HCT116 (cell line): Measurements from ENCODE around the gene SMCO4. TPM values are rescaled to one million over a fixed set of nuclear protein-coding genes. Genes with fewer than 3 reads are reported as not detected.

Source experiments
- ATAC-seq: fragments of 200-7000 bp; cut with Tn5 transposase; 2 replicates; pipeline ENCODE4 v1.9.1; 2020; ENCODE audit warnings: mild to moderate bottlenecking, moderate library complexity
- BruUV-seq: library from RNA; stranded (reverse); fragments of 400-500 nt; replicated peaks from 2 replicates; lab custom pipeline; 2021; lab: Mats Ljungman, UMichigan
- CTCF ChIA-PET: fragments of 300-600 bp; sonication (Branson Sonifier 250); formaldehyde crosslinking; loops from one replicate; lab custom pipeline; 2021; ENCODE audit warnings: antibody characterized with exemption; lab: Charles Lee
- POLR2A ChIA-PET: fragments of 300-600, 350-600 bp; sonication (Branson Sonifier 250); formaldehyde crosslinking; loops from one replicate; lab custom pipeline; 2021; ENCODE audit warnings: antibody characterized with exemption; lab: Charles Lee
- RAD21 ChIA-PET, 2 experiments: fragments of 300-600 bp; sonication (Branson Sonifier 250); formaldehyde crosslinking; loops; one replicate each; lab custom pipeline; 2023; ENCODE audit warnings: low total read pairs in 2 of 2; ENCODE audit not compliant: uncharacterized antibody in 2 of 2, unreplicated experiment in 2 of 2, low non-redundant PET in 1 of 2; lab: Charles Lee
- DNase-seq: peaks from one replicate; pipeline ENCODE4 v3.0.0-alpha.2; 2010; ENCODE audit warnings: low read depth, low spot score
- H2AFZ ChIP-seq: fragments of 200-600 bp; shearing (Covaris generic), sonication (generic); 2 replicates; pipeline ENCODE4 v1.6.1; 2017; ENCODE audit warnings: low read depth, mixed run types, mixed read lengths, antibody characterized with exemption, low read length; ENCODE audit not compliant: poor library complexity, severe bottlenecking
- H3K27ac ChIP-seq: 2 replicates; pipeline ENCODE4 v1.5.1; 2012; ENCODE audit warnings: low read depth, low read length
- H3K27me3 ChIP-seq: fragments of 200-600 bp; sonication (generic); 2 replicates; pipeline ENCODE4 v1.6.1; 2016; ENCODE audit warnings: mixed run types, low read length, mixed read lengths; ENCODE audit not compliant: insufficient read depth
- H3K36me3 ChIP-seq, 2 experiments: fragments of 200-500 bp in 1 of 2; fragments of 200-600 bp in 1 of 2; sonication (Bioruptor generic) in 1 of 2; sonication (generic) in 1 of 2; 2 replicates each; pipeline versions ENCODE4 v1.5.1 to v1.6.1; 2014 to 2016; ENCODE audit warnings: low read length in 2 of 2, inconsistent platforms in 1 of 2, mixed read lengths in 1 of 2, mixed run types in 1 of 2; ENCODE audit not compliant: insufficient read depth in 2 of 2, control insufficient read depth in 1 of 2
- H3K4me1 ChIP-seq, 2 experiments: fragments of 200-600 bp in 1 of 2; sonication (generic) in 1 of 2; 2 replicates each; pipeline versions ENCODE4 v1.5.1 to v1.6.1; 2012 to 2017; ENCODE audit warnings: low read length in 2 of 2, inconsistent platforms in 1 of 2, mild to moderate bottlenecking in 1 of 2, mixed read lengths in 1 of 2, mixed run types in 1 of 2, moderate library complexity in 1 of 2; ENCODE audit not compliant: insufficient read depth in 2 of 2, control insufficient read depth in 1 of 2
- H3K4me2 ChIP-seq: fragments of 200-600 bp; sonication (generic); 2 replicates; pipeline ENCODE4 v1.6.1; 2017; ENCODE audit warnings: mixed run types, low read length, mixed read lengths
- H3K4me3 ChIP-seq, 2 experiments: fragments of 200-600 bp in 1 of 2; sonication (generic) in 1 of 2; replicated peaks in 1 of 2; 2 replicates each; pipeline ENCODE4 v1.5.1; 2011 to 2016; ENCODE audit warnings: low read length in 2 of 2, control low read depth in 1 of 2, low read depth in 1 of 2, mild to moderate bottlenecking in 1 of 2, mixed read lengths in 1 of 2, mixed run types in 1 of 2
- H3K79me2 ChIP-seq: fragments of 200-600 bp; sonication (generic); 2 replicates; pipeline ENCODE4 v1.6.1; 2017; ENCODE audit warnings: mild to moderate bottlenecking, mixed run types, low read length, moderate library complexity, mixed read lengths; ENCODE audit not compliant: insufficient read depth
- H3K9ac ChIP-seq: fragments of 200-600 bp; sonication (generic); 2 replicates; pipeline ENCODE4 v1.6.1; 2016; ENCODE audit warnings: low read length, mixed read lengths
- H3K9me2 ChIP-seq: fragments of 200-600 bp; sonication (generic), shearing (Covaris generic); 2 replicates; pipeline ENCODE4 v1.6.1; 2017; ENCODE audit warnings: mixed run types, mild to moderate bottlenecking, moderate library complexity; ENCODE audit not compliant: insufficient read depth
- H3K9me3 ChIP-seq, 2 experiments: fragments of 200-500 bp in 1 of 2; fragments of 200-600 bp in 1 of 2; sonication (Bioruptor generic) in 1 of 2; sonication (generic) in 1 of 2; 2 replicates each; pipeline ENCODE4 v1.6.1; 2014 to 2017; ENCODE audit warnings: low read length in 2 of 2, mixed read lengths in 2 of 2, inconsistent platforms in 1 of 2, low read depth in 1 of 2, mild to moderate bottlenecking in 1 of 2, mixed run types in 1 of 2, moderate library complexity in 1 of 2; ENCODE audit not compliant: control insufficient read depth in 1 of 2, insufficient read depth in 1 of 2
- H4K20me1 ChIP-seq: fragments of 200-600 bp; sonication (generic), shearing (Covaris generic); 2 replicates; pipeline ENCODE4 v1.6.1; 2017; ENCODE audit warnings: mixed run types, mild to moderate bottlenecking, moderate library complexity; ENCODE audit not compliant: insufficient read depth
- ATF3 ChIP-seq: IDR thresholded peaks from 2 replicates; pipeline ENCODE4 v1.6.1; 2012
- CBX3 ChIP-seq: IDR thresholded peaks from 2 replicates; pipeline ENCODE4 v1.6.1; 2012; ENCODE audit warnings: low read depth
- EGR1 ChIP-seq: IDR thresholded peaks from 2 replicates; pipeline ENCODE4 v1.6.1; 2012; ENCODE audit warnings: low read depth
- ELF1 ChIP-seq: IDR thresholded peaks from 2 replicates; pipeline ENCODE4 v1.6.1; 2012; ENCODE audit warnings: low read depth, borderline replicate concordance
- EZH2phosphoT487 ChIP-seq: fragments of 200-600 bp; IDR thresholded peaks from 2 replicates; pipeline ENCODE4 v1.6.1; 2018; ENCODE audit warnings: antibody characterized with exemption, borderline replicate concordance
- FOSL1 ChIP-seq: IDR thresholded peaks from 2 replicates; pipeline ENCODE4 v1.6.1; 2012; ENCODE audit warnings: low read depth
- JUND ChIP-seq: IDR thresholded peaks from 2 replicates; pipeline ENCODE4 v1.6.1; 2012
- POLR2A ChIP-seq: IDR thresholded peaks from 2 replicates; pipeline ENCODE4 v1.7.0; 2011; ENCODE audit warnings: borderline replicate concordance; ENCODE audit not compliant: insufficient read depth, insufficient read length; ENCODE audit errors: extremely low read depth
- REST ChIP-seq: IDR thresholded peaks from 2 replicates; pipeline ENCODE4 v1.6.1; 2012; ENCODE audit warnings: low read depth
- SIN3A ChIP-seq: IDR thresholded peaks from 2 replicates; pipeline ENCODE4 v1.6.1; 2012; ENCODE audit warnings: low read depth
- SP1 ChIP-seq: IDR thresholded peaks from 2 replicates; pipeline ENCODE4 v1.6.1; 2012; ENCODE audit warnings: low read depth
- SRF ChIP-seq: IDR thresholded peaks from 2 replicates; pipeline ENCODE4 v1.6.1; 2012; ENCODE audit warnings: low read depth
- YY1 ChIP-seq: IDR thresholded peaks from 2 replicates; pipeline ENCODE4 v1.6.1; 2011; ENCODE audit warnings: low read length, low read depth, moderate library complexity, mild to moderate bottlenecking; ENCODE audit not compliant: insufficient replicate concordance; ENCODE audit errors: extremely low read depth
- intact Hi-C: fragments of 100-400 bp; cut with micrococcal nuclease; formaldehyde crosslinking; loops from 2 replicates; pipeline ENCODE4 v1.10.0; 2022
- total RNA-seq: library from RNA; stranded (reverse); gene quantifications from one replicate; pipeline ENCODE4 v1.2.1, GENCODE V29; 2021; ENCODE audit not compliant: unreplicated experiment
- TF ChIP-seq, protein P1 (sequence below): IDR thresholded peaks from 2 replicates; pipeline ENCODE4 v1.6.1; 2012
- TF ChIP-seq, protein P2 (sequence below), 3 experiments: fragments of 200-600 bp in 1 of 3; sonication (generic) in 1 of 3; IDR thresholded peaks in 2 of 3; conservative IDR thresholded peaks in 1 of 3; 2 replicates each; pipeline ENCODE4 v1.5.1; 2012 to 2017; ENCODE audit warnings: low read depth in 2 of 3, low read length in 2 of 3, antibody characterized with exemption in 1 of 3, borderline replicate concordance in 1 of 3, control low read depth in 1 of 3, mild to moderate bottlenecking in 1 of 3, mixed read lengths in 1 of 3, mixed run types in 1 of 3, moderate library complexity in 1 of 3; ENCODE audit not compliant: insufficient read depth in 1 of 3

The SMCO4 gene
- total RNA-seq, 1 experiment from 2014 or later = 23.1 TPM

DNA sequence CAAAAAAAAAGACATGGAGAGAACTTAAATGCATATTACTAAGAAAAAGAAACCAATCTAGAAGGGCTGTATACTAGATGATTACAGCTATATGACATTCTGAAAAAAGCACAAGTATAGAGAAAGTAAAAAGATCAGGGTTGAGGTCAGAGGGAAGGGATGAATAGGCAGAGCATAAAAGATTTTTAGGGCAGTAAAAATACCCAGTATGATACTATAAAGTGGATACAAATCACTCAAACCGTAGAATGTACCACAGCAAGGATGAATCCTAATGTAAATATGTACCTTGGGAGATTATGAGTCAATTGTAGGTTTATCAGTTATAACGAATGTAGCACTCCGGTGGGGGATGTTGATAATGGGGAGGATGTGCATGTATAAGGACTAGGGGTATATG, 29.4 kb upstream of the SMCO4 start (continued):
- TF ChIP-seq ATF3 = no peak
- no peak for TF ChIP-seq YY1
- no peak for TF ChIP-seq JUND
- no peak for TF ChIP-seq REST
- TF ChIP-seq, all 23 proteins: peak for 0

DNA sequence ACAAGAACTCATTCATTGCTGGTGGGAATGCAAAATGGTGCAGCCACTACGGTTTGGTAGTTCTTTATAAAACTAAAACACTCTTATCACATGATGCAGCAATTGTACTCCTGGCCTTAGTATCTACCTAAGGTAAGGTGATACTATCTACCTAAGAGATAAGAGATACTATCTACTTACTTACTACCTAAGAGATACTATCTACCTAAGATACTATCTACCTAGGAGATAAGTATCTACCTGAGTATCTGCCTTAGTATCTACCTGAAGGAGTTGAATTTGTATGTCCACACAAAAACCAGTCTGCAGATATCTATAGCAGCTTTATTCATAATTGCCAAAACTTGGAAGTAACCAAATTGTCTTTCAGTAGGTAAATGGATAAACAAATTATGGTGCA, 29.0 kb upstream of the SMCO4 start:
- BruUV-seq = no TSS peak
- CTCF ChIA-PET = no interaction called here
- Histone ChIP-seq H3K4me2 (no peak overlapping the region), H4K20me1 (no peaks in the 10 kb centered on the region), H3K79me2 (no peaks in the 10 kb centered on the region), H3K27me3 (no peaks in the 10 kb centered on the region), H3K27ac (no peak overlapping the region), H3K9ac (no peak overlapping the region), H3K36me3 (no peaks in the 10 kb centered on the region), H3K9me3 (no peaks in the 10 kb centered on the region), H3K4me3 (no peak overlapping the region), H3K9me2 (no peaks in the 10 kb centered on the region), H3K4me1 (peaks cover 0 to 14% of the 10 kb centered on the region in 2 experiments; a peak in 1 of 4 replicates), H2AFZ (no peak overlapping the region)
- intact Hi-C loops = no loop called here
- ATAC-seq = no peak
- POLR2A ChIA-PET = no interaction called here
- RAD21 ChIA-PET = no interaction called here
- DNase-seq = no peak
- TF ChIP-seq, protein P1, sequence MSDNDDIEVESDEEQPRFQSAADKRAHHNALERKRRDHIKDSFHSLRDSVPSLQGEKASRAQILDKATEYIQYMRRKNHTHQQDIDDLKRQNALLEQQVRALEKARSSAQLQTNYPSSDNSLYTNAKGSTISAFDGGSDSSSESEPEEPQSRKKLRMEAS = no peak
- no peak for TF ChIP-seq SRF
- TF ChIP-seq, protein P2, sequence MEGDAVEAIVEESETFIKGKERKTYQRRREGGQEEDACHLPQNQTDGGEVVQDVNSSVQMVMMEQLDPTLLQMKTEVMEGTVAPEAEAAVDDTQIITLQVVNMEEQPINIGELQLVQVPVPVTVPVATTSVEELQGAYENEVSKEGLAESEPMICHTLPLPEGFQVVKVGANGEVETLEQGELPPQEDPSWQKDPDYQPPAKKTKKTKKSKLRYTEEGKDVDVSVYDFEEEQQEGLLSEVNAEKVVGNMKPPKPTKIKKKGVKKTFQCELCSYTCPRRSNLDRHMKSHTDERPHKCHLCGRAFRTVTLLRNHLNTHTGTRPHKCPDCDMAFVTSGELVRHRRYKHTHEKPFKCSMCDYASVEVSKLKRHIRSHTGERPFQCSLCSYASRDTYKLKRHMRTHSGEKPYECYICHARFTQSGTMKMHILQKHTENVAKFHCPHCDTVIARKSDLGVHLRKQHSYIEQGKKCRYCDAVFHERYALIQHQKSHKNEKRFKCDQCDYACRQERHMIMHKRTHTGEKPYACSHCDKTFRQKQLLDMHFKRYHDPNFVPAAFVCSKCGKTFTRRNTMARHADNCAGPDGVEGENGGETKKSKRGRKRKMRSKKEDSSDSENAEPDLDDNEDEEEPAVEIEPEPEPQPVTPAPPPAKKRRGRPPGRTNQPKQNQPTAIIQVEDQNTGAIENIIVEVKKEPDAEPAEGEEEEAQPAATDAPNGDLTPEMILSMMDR (IDR thresholded peaks at IDR 0.05 in 2 of 3, conservative IDR thresholded peaks at IDR 0.05 in 1 of 3; ENCODE audit: borderline replicate concordance in 1 of 3, insufficient read depth in 1 of 3, low read depth in 2 of 3, low read length in 2 of 3) = no peak
- TF ChIP-seq CBX3 = no peak
- no peak for TF ChIP-seq EZH2phosphoT487
- TF ChIP-seq SIN3A = no peak
- TF ChIP-seq ELF1 = no peak
- TF ChIP-seq EGR1 = no peak
- no peak for TF ChIP-seq YY1
- no peak for TF ChIP-seq JUND
- TF ChIP-seq FOSL1 = no peak
- no peak for TF ChIP-seq SP1
- no peak for TF ChIP-seq ATF3
- no peak for TF ChIP-seq POLR2A
